Stimulated activated CD4-positive, alpha-beta T cell treated with anti-CD3 and anti-CD28 coated beads, TNF-alpha, amount 100 ng/mL, for 48 hours (primary cell): ENCODE results near the gene ARHGAP23.
"Not testable (repeated sequence)": the region's sequence is repeated elsewhere in the genome, so short reads cannot be mapped to it uniquely, and the experiment has no call there.

Experiments used
- DNase-seq, 3 donors: peaks; one replicate each; pipeline ENCODE4 v3.0.0-alpha.2; 2020; ENCODE audit warnings: low read depth in 3 of 3

Gene ARHGAP23

GRCh38 chr17:38510421-38511149 lies 82.3 kb downstream of the ARHGAP23 start:
- DNase-seq = no peak

- no peak for DNase-seq
Measured at GRCh38 chr17:38511150-38512108, 83.2 kb downstream of the ARHGAP23 start.

- DNase-seq = no peak
Measured at GRCh38 chr17:38512473-38513058, 84.3 kb downstream of the ARHGAP23 start.

GRCh38 chr17:38526526-38526925 lies 98.3 kb downstream of the ARHGAP23 start:
- DNase-seq = not testable (repeated sequence)

- not testable (repeated sequence) for DNase-seq
Measured at GRCh38 chr17:38528141-38528540, 99.9 kb downstream of the ARHGAP23 start.

GRCh38 chr17:38530856-38531255 lies 102.6 kb downstream of the ARHGAP23 start:
- DNase-seq = not testable (repeated sequence)

- not testable (repeated sequence) for DNase-seq
Measured at GRCh38 chr17:38531761-38532160, 103.5 kb downstream of the ARHGAP23 start.

- DNase-seq = no peak
Measured at GRCh38 chr17:38532451-38532850, 104.2 kb downstream of the ARHGAP23 start.

- no peak for DNase-seq
Measured at GRCh38 chr17:38533241-38533640, 105.0 kb downstream of the ARHGAP23 start.

GRCh38 chr17:38533866-38534497 lies 105.7 kb downstream of the ARHGAP23 start:
- no peak for DNase-seq

- no peak for DNase-seq
Measured at GRCh38 chr17:38534498-38534885, 106.2 kb downstream of the ARHGAP23 start.

- no peak for DNase-seq
Measured at GRCh38 chr17:38535886-38536285, 107.6 kb downstream of the ARHGAP23 start.

GRCh38 chr17:38536661-38537060 lies 108.4 kb downstream of the ARHGAP23 start:
- no peak for DNase-seq

- no peak for DNase-seq
Measured at GRCh38 chr17:38538906-38539305, 110.6 kb downstream of the ARHGAP23 start.

GRCh38 chr17:38539386-38539785 lies 111.1 kb downstream of the ARHGAP23 start:
- DNase-seq = no peak

- no peak for DNase-seq
Measured at GRCh38 chr17:38540514-38541045, 112.3 kb downstream of the ARHGAP23 start.

- DNase-seq = no peak
Measured at GRCh38 chr17:38541281-38541680, 113.0 kb downstream of the ARHGAP23 start.

- no peak for DNase-seq
Measured at GRCh38 chr17:38542286-38542685, 114.0 kb downstream of the ARHGAP23 start.

- no peak for DNase-seq
Measured at GRCh38 chr17:38543403-38544174, 115.3 kb downstream of the ARHGAP23 start.

- DNase-seq = no peak
Measured at GRCh38 chr17:38544175-38544838, 116.0 kb downstream of the ARHGAP23 start.
